ES-I3 (cell line): ENCODE measurements around the gene GUCA2A.

Experiments
- H3K36me3 ChIP-seq: 2 replicates; pipeline ENCODE4 v1.6.1; 2013; ENCODE audit warnings: mild to moderate bottlenecking, low read length, control low read depth, moderate library complexity; ENCODE audit not compliant: insufficient read depth
- H3K4me1 ChIP-seq: 2 replicates; pipeline ENCODE4 v1.6.1; 2013; ENCODE audit warnings: mild to moderate bottlenecking, control low read depth, low read length; ENCODE audit not compliant: insufficient read depth
- H3K9ac ChIP-seq: 2 replicates; pipeline ENCODE4 v1.6.1; 2013; ENCODE audit warnings: low read depth, mild to moderate bottlenecking, low read length, moderate library complexity
- H3K9me3 ChIP-seq: 2 replicates; pipeline ENCODE4 v1.6.1; 2013; ENCODE audit warnings: mild to moderate bottlenecking, low read length, moderate library complexity; ENCODE audit not compliant: control insufficient read depth, insufficient read depth

Gene GUCA2A

GRCh38 chr1:42139444-42139843 lies 25.1 kb downstream of the GUCA2A start:
- H3K9me3 ChIP-seq, result no peaks in the 10 kb centered on the region
- no peak overlapping the region for H3K9ac ChIP-seq
- H3K36me3 ChIP-seq, result no peaks in the 10 kb centered on the region
- no peaks in the 10 kb centered on the region for H3K4me1 ChIP-seq

GRCh38 chr1:42138586-42138985 lies 26.0 kb downstream of the GUCA2A start:
- Histone ChIP-seq H3K9ac (no peak overlapping the region), H3K4me1 (no peaks in the 10 kb centered on the region), H3K9me3 (no peaks in the 10 kb centered on the region), H3K36me3 (no peaks in the 10 kb centered on the region)

GRCh38 chr1:42137766-42138165 lies 26.8 kb downstream of the GUCA2A start:
- Histone ChIP-seq H3K36me3 (no peaks in the 10 kb centered on the region), H3K9ac (no peak overlapping the region), H3K4me1 (no peaks in the 10 kb centered on the region), H3K9me3 (no peaks in the 10 kb centered on the region)

GRCh38 chr1:42136466-42136865 lies 28.1 kb downstream of the GUCA2A start:
- Histone ChIP-seq H3K4me1 (no peaks in the 10 kb centered on the region), H3K9ac (no peak overlapping the region), H3K36me3 (no peaks in the 10 kb centered on the region), H3K9me3 (no peaks in the 10 kb centered on the region)

GRCh38 chr1:42135426-42135825 lies 29.1 kb downstream of the GUCA2A start:
- Histone ChIP-seq H3K36me3 (no peaks in the 10 kb centered on the region), H3K9ac (no peak overlapping the region), H3K9me3 (no peaks in the 10 kb centered on the region), H3K4me1 (no peaks in the 10 kb centered on the region)

GRCh38 chr1:42133809-42134526 lies 30.6 kb downstream of the GUCA2A start:
- Histone ChIP-seq H3K9me3 (no peaks in the 10 kb centered on the region), H3K36me3 (no peaks in the 10 kb centered on the region), H3K9ac (no peak overlapping the region), H3K4me1 (no peaks in the 10 kb centered on the region)

- H3K4me1 ChIP-seq, result no peaks in the 10 kb centered on the region
- H3K36me3 ChIP-seq, result no peaks in the 10 kb centered on the region
- H3K9me3 ChIP-seq, result no peaks in the 10 kb centered on the region
- no peak overlapping the region for H3K9ac ChIP-seq
These were observed 31.2 kb downstream of the GUCA2A start for GRCh38 chr1:42133390-42133789.

- no peaks in the 10 kb centered on the region for H3K36me3 ChIP-seq
- H3K9ac ChIP-seq, result no peak overlapping the region
- H3K9me3 ChIP-seq, result no peaks in the 10 kb centered on the region
- no peaks in the 10 kb centered on the region for H3K4me1 ChIP-seq
These were observed 34.4 kb downstream of the GUCA2A start for GRCh38 chr1:42130061-42130660.

GRCh38 chr1:42128964-42129363 lies 35.6 kb downstream of the GUCA2A start:
- no peaks in the 10 kb centered on the region for H3K4me1 ChIP-seq

GRCh38 chr1:42128499-42128898 lies 36.0 kb downstream of the GUCA2A start:
- H3K4me1 ChIP-seq, result no peaks in the 10 kb centered on the region
- H3K9ac ChIP-seq, result no peak overlapping the region
- no peaks in the 10 kb centered on the region for H3K9me3 ChIP-seq
- no peaks in the 10 kb centered on the region for H3K36me3 ChIP-seq

More at GRCh38 chr1:42128964-42129363, 35.6 kb downstream of the GUCA2A start:
- H3K9ac ChIP-seq, result no peak overlapping the region
- H3K36me3 ChIP-seq, result no peaks in the 10 kb centered on the region
- no peaks in the 10 kb centered on the region for H3K9me3 ChIP-seq

- H3K9me3 ChIP-seq, result no peaks in the 10 kb centered on the region
- no peak overlapping the region for H3K9ac ChIP-seq
These were observed 36.8 kb downstream of the GUCA2A start for GRCh38 chr1:42127767-42128166.

GRCh38 chr1:42125552-42125951 lies 39.0 kb downstream of the GUCA2A start:
- H3K9me3 ChIP-seq, result no peaks in the 10 kb centered on the region
- H3K36me3 ChIP-seq, result no peaks in the 10 kb centered on the region
- H3K9ac ChIP-seq, result no peak overlapping the region
- H3K4me1 ChIP-seq, result no peaks in the 10 kb centered on the region

More at GRCh38 chr1:42127767-42128166, 36.8 kb downstream of the GUCA2A start:
- Histone ChIP-seq H3K4me1 (no peaks in the 10 kb centered on the region), H3K36me3 (no peaks in the 10 kb centered on the region)

- no peaks in the 10 kb centered on the region for H3K4me1 ChIP-seq
- H3K9ac ChIP-seq, result no peak overlapping the region
- no peaks in the 10 kb centered on the region for H3K36me3 ChIP-seq
- no peaks in the 10 kb centered on the region for H3K9me3 ChIP-seq
These were observed 42.1 kb downstream of the GUCA2A start for GRCh38 chr1:42122408-42122807.

GRCh38 chr1:42118125-42118524 lies 46.4 kb downstream of the GUCA2A start:
- no peaks in the 10 kb centered on the region for H3K4me1 ChIP-seq
- no peak overlapping the region for H3K9ac ChIP-seq
- no peaks in the 10 kb centered on the region for H3K9me3 ChIP-seq
- no peaks in the 10 kb centered on the region; the same call in 1 of the 2 replicates for H3K36me3 ChIP-seq

- Histone ChIP-seq H3K36me3 (no peaks in the 10 kb centered on the region; the same call in 1 of the 2 replicates), H3K9ac (no peak overlapping the region), H3K9me3 (no peaks in the 10 kb centered on the region), H3K4me1 (no peaks in the 10 kb centered on the region)
These were observed 47.3 kb downstream of the GUCA2A start for GRCh38 chr1:42117214-42117613.
